Tibial nerve (tissue), 4 donors: ENCODE data around the gene INSYN2B. TPM values are rescaled to one million over a fixed set of nuclear protein-coding genes. Genes with fewer than 3 reads are reported as not detected.

Experiments used
- DNase-seq, 2 donors: peaks; one replicate each; pipeline ENCODE4 v3.0.0-alpha.2; 2019; ENCODE audit warnings: low spot score in 2 of 2
- H3K27ac ChIP-seq, 4 donors: fragments of 200-600 bp; sonication (generic) in 3 of 4; one replicate each; pipeline ENCODE4 v1.5.1; 2017 to 2019; ENCODE audit warnings: mild to moderate bottlenecking in 1 of 4
- H3K27me3 ChIP-seq, 2 donors: fragments of 200-600 bp; sonication (generic) in 1 of 2; one replicate each; pipeline versions ENCODE4 v1.5.1 to v1.6.0; 2017 to 2019
- H3K36me3 ChIP-seq, 3 donors: fragments of 200-600 bp; sonication (generic); one replicate each; pipeline ENCODE4 v1.5.1; 2018 to 2019
- H3K4me1 ChIP-seq, 4 donors: fragments of 200-600 bp; sonication (generic) in 3 of 4; one replicate each; pipeline ENCODE4 v1.5.1; 2017 to 2019
- H3K4me3 ChIP-seq, 4 donors: fragments of 200-600 bp; sonication (generic) in 3 of 4; one replicate each; pipeline ENCODE4 v1.5.1; 2017 to 2019; ENCODE audit warnings: mild to moderate bottlenecking in 1 of 4, moderate library complexity in 1 of 4
- H3K9me3 ChIP-seq, 4 donors: fragments of 200-600 bp; sonication (generic) in 3 of 4; one replicate each; pipeline ENCODE4 v1.5.1; 2017 to 2019
- CTCF ChIP-seq, 5 experiments: fragments of 200-600 bp in 3 of 5; fragments of 450-650 bp in 2 of 5; sonication (generic) in 3 of 5; IDR thresholded peaks; one replicate each; pipeline ENCODE4 v1.5.1; 2016 to 2019; ENCODE audit warnings: antibody characterized with exemption in 5 of 5, mild to moderate bottlenecking in 3 of 5, moderate library complexity in 2 of 5
- EP300 ChIP-seq, 2 donors: sonication (generic); formaldehyde crosslinking; IDR thresholded peaks; one replicate each; pipeline ENCODE4 v1.6.1; 2017; ENCODE audit warnings: antibody characterized with exemption in 2 of 2, mild to moderate bottlenecking in 1 of 2
- POLR2A ChIP-seq, 2 donors: fragments of 450-650 bp; IDR thresholded peaks; one replicate each; pipeline ENCODE4 v1.6.1; 2017; ENCODE audit warnings: antibody characterized with exemption in 2 of 2, mild to moderate bottlenecking in 2 of 2, moderate library complexity in 2 of 2
- WGBS, 2 donors: methylation state at CpG; one replicate each; pipeline ENCODE4 v1.1.5; 2018; 5-methylcytosine and 5-hydroxymethylcytosine counted together
- total RNA-seq, 4 donors: library from RNA; depleted of rRNA; stranded (reverse); fragments of >200 nt; gene quantifications; one replicate each; pipeline ENCODE4 v1.1.0, GENCODE V29; 2016

The INSYN2B gene
- total RNA-seq, 4 donors from 2014 or later, result 0.60 to 4.2 TPM; not detected in 2

GRCh38 chr5:169851321-169851850 lies 128.9 kb downstream of the INSYN2B start:
- no peak for DNase-seq
- no peak overlapping the region for H3K27ac ChIP-seq
- WGBS, 2 donors, result 89% methylated on average over 1 of the region's 1 CpG
- no peaks in the 10 kb centered on the region for H3K27me3 ChIP-seq
- no peak overlapping the region for H3K4me3 ChIP-seq
- H3K36me3 ChIP-seq, result no peaks in the 10 kb centered on the region
- TF ChIP-seq POLR2A (IDR thresholded peaks at IDR 0.05) (no peak), EP300 (IDR thresholded peaks at IDR 0.05) (no peak), CTCF (IDR thresholded peaks at IDR 0.05) (no peak)
- no peaks in the 10 kb centered on the region for H3K4me1 ChIP-seq
- peaks cover 0 to 24% (median 0%) of the 10 kb centered on the region in 4 donors for H3K9me3 ChIP-seq

GRCh38 chr5:169850409-169850808 lies 129.9 kb downstream of the INSYN2B start:
- Histone ChIP-seq H3K27me3 (no peaks in the 10 kb centered on the region), H3K27ac (no peak overlapping the region), H3K4me3 (no peak overlapping the region), H3K36me3 (no peaks in the 10 kb centered on the region), H3K9me3 (peaks cover 0 to 24% (median 0%) of the 10 kb centered on the region in 4 donors), H3K4me1 (no peaks in the 10 kb centered on the region)
- TF ChIP-seq POLR2A (IDR thresholded peaks at IDR 0.05), result no peak
- TF ChIP-seq CTCF (IDR thresholded peaks at IDR 0.05), result no peak
- no peak for TF ChIP-seq EP300 (IDR thresholded peaks at IDR 0.05)
- WGBS, 2 donors, result 88 to 99% methylated on average over 2 of the region's 2 CpGs
- no peak for DNase-seq

GRCh38 chr5:169848792-169849191 lies 131.5 kb downstream of the INSYN2B start:
- DNase-seq, result no peak

GRCh38 chr5:169848271-169848670 lies 132.0 kb downstream of the INSYN2B start:
- no peaks in the 10 kb centered on the region for H3K27me3 ChIP-seq

More at GRCh38 chr5:169848792-169849191, 131.5 kb downstream of the INSYN2B start:
- no peak overlapping the region for H3K27ac ChIP-seq
- 76 to 83% methylated on average over 2 of the region's 2 CpGs for WGBS, 2 donors
- H3K36me3 ChIP-seq, result no peaks in the 10 kb centered on the region
- H3K9me3 ChIP-seq, result peaks cover 0 to 24% (median 0%) of the 10 kb centered on the region in 4 donors
- no peak overlapping the region for H3K4me3 ChIP-seq
- no peaks in the 10 kb centered on the region for H3K4me1 ChIP-seq
- H3K27me3 ChIP-seq, result no peaks in the 10 kb centered on the region
- TF ChIP-seq CTCF (IDR thresholded peaks at IDR 0.05), result no peak
- TF ChIP-seq EP300 (IDR thresholded peaks at IDR 0.05), result no peak
- TF ChIP-seq POLR2A (IDR thresholded peaks at IDR 0.05), result no peak

More at GRCh38 chr5:169848271-169848670, 132.0 kb downstream of the INSYN2B start:
- Histone ChIP-seq H3K36me3 (no peaks in the 10 kb centered on the region), H3K27ac (no peak overlapping the region), H3K9me3 (peaks cover 0 to 24% (median 0%) of the 10 kb centered on the region in 4 donors), H3K4me1 (no peaks in the 10 kb centered on the region), H3K4me3 (no peak overlapping the region)
- WGBS, 2 donors, result 76 to 80% methylated on average over 3 of the region's 3 CpGs
- no peak for TF ChIP-seq POLR2A (IDR thresholded peaks at IDR 0.05)
- no peak for TF ChIP-seq EP300 (IDR thresholded peaks at IDR 0.05)
- TF ChIP-seq CTCF (IDR thresholded peaks at IDR 0.05), result no peak
- DNase-seq, result no peak
